Measurements from ENCODE around the gene SSMEM1. TPM values are rescaled to one million over a fixed set of nuclear protein-coding genes. Genes with fewer than 3 reads are reported as not detected.
A peak's percentile ranks its signal among the peaks of the same experiment; 100 is the strongest.
"Not testable (repeated sequence)": the region's sequence is repeated elsewhere in the genome, so short reads cannot be mapped to it uniquely, and the experiment has no call there.

Gene SSMEM1
- not detected in 2 replicates for total RNA-seq

- peak; percentile 18 for DNase-seq (ENCODE audit: low read depth)
Observed at GRCh38 chr7:130207642-130208041, at the start of gene SSMEM1. TSS of gene SSMEM1 (plus strand) at chr7:130207860. CDS start at chr7:130207911, 51 bp downstream.

- DNase-seq (ENCODE audit: low read depth), result no peak
Observed at GRCh38 chr7:130160023-130160422, 47.6 kb upstream of the SSMEM1 start.

DNA sequence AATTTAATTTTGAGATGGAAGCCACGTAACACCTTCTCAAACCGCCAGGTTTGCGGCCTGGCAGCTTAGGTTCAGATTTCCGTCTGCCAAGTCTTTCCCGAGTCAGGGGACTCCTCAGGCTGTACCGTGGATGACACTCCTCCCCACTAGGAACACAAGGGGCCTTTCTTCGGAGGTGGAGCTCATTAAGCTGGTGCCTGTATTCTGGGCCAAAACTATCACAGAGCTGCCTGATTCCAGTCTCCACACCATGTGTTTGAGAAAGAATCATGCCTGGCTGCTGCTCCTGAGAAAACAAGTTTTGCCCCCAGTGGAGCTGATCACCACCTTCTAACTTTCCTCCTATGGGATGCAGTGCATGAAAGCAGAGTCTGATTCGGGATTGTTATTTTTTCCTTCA is 47.2 kb upstream of the SSMEM1 start:
- no peak for DNase-seq (ENCODE audit: low read depth)

- DNase-seq (ENCODE audit: low read depth), result no peak
Observed at GRCh38 chr7:130162196-130162595, 45.5 kb upstream of the SSMEM1 start.

DNA sequence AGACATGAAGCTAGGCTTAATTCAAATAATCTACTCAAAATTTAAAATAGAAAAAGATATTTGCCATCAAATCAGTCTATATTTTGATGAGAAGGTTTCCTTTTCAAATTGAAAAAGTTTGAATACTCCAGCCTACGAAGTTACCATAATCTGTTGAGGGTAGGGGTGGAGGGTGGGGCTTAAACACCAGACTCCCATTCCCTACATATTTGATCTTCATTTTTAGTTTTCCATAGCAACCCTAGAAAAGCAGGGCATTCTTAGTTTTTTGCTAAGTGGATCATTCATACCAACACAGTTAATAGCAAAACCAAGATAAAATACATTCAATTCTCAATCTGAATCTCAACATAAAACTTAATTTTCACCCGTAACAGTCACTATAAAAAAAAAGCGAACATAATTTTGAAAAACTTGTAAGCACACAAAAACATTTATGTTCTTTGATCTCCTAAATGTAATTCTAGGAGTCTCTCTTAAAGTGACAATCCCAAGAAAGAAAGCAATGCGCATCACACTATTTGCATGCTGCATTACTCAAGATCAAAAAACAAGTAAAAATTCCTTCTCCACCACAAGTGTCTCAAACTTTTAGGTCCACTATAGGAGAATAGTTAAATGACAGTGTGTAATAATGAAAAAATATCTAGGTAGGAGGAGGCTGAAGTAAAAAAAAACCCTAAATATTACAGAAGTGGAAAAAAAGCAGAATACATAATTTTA is 33.3 kb upstream of the SSMEM1 start:
- no peak for DNase-seq (ENCODE audit: low read depth)

DNA sequence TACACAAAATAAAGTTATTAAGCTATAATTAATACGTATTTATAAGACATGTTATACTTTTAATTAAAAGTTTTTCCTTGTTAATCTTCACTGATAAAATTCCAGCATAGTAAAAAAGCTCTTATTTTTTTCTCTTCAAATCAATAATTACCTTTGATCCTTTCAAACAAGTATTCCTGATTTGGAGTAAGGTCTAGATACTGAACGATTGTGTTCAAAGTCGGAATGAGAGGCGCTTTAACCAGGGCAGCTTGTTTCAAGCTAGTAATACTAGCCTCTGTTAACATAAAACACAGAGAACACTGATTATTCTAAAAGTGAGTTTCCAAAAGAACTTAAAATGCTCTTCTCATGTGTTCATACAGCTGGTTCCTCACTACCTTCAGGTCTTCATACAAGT is 29.4 kb upstream of the SSMEM1 start:
- no peak for DNase-seq (ENCODE audit: low read depth)

DNA sequence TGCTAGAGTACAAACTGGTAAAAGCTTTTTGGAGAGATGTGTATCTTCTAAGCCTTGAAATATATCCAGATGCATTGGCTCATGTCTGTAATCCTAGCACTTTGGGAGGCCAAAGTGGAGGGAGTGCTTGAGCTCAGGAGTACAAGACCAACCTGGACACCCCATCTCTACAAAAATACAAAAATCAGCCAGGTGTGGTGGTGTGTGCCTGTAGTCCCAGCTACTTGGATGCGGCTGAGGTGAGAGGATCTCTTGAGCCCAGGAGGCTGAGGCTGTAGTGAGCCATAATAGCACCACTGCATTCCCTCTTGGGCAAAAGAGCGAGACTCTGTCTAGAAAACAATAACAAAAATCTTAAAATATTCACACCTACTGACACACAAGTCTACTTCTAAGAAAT is 28.0 kb upstream of the SSMEM1 start:
- no peak for DNase-seq (ENCODE audit: low read depth)

- DNase-seq (ENCODE audit: low read depth), result no peak
Observed at GRCh38 chr7:130180571-130181262, 26.9 kb upstream of the SSMEM1 start.

DNA sequence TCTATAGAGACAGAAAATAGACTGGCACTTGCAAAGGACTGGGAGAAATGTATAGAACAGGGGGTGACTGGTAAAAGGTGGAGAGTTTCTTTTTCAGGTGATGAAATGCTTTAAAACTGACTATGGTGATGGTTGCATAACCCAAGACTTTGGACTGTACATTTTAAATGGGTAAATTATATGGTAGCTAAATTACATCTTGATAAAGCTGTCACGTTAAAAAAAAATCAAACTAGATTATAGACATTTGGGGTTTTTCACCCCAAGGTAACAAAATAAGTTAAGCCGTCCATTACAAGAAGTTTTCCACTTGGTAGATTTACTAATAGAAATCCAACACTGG is 26.4 kb upstream of the SSMEM1 start:
- no peak for DNase-seq (ENCODE audit: low read depth)

- DNase-seq (ENCODE audit: low read depth), result no peak
Observed at GRCh38 chr7:130182990-130183389, 24.7 kb upstream of the SSMEM1 start.

- not testable (repeated sequence) for DNase-seq (ENCODE audit: low read depth)
Observed at GRCh38 chr7:130184349-130184748, 23.3 kb upstream of the SSMEM1 start.

DNA sequence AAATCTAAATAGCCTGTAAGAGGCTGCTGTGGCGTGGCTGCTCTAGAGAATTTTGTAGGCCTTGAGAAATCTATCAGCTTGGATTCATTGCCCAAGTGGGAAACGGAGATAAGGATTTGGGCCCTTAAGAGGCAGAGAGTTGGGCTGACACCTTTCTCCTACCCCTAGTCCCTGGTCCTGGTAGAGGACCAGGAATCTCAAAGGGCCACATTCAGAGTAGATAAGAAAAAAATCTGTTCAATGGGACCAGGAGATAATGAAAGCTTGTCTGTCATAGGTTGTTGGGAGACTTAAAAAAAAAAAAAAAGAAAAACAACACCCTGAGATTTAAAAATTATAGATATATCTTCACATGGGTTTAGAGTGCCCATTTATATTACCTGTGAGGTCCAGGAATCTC is 20.3 kb upstream of the SSMEM1 start:
- DNase-seq (ENCODE audit: low read depth), result no peak

DNA sequence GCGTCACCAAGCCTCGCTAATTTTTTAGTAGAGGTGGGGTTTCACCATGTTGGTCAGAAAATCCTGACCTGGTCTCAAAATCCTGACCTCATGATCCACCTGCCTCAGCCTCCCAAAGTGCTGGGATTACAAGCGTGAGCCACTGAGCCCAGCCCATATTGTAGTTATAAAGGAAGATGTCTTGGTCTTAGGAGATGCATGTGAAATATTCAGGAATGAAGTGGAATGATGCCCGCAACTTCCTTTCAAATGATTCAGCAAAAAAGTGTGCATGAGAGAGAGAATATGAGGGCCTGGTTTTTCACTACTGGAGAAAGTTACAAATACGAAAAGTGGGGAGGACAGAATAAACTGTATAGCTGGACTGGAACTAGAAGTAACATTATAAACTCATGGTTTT is 18.3 kb upstream of the SSMEM1 start:
- DNase-seq (ENCODE audit: low read depth), result no peak

GRCh38 chr7:130191791-130192190 is 15.9 kb upstream of the SSMEM1 start:
- DNase-seq (ENCODE audit: low read depth), result no peak

DNA sequence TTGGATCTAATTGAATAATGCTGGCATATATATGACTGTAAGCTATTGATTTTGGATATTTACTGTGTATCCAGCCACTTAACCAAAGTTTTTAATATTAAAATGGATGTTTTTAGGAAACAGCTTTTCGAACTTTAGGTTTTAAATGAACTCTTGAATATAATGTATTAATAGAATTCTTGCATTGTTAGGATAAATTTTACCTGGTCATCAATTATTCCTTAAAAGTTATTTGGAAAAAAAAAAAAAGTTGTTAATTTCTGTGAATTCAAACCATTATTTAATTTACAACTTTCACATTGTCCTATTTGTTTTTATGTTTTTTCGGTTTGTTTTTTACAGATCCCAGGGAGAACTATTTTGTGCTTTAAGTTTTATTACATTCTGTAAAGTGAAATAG is 12.3 kb upstream of the SSMEM1 start:
- no peak for DNase-seq (ENCODE audit: low read depth)

DNA sequence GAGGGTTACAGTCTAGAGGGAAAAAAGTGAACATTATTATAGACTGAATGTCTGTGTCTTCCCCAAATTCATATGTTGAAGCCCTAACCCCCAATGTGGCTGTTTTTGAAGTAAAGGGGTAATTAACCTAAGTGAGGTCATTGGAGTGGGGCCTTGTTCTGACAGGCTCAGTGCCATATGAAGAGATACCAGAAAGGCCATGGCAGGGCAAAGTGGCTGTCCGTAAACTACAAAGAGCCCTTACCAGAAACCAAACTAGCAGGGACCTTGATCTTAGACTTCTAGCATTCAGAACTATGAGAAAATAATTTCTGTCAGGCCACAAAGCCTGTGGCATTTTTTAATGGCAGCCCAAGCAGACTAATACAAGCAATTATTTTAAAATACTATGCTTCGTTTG is 11.2 kb upstream of the SSMEM1 start:
- DNase-seq (ENCODE audit: low read depth), result no peak

DNA sequence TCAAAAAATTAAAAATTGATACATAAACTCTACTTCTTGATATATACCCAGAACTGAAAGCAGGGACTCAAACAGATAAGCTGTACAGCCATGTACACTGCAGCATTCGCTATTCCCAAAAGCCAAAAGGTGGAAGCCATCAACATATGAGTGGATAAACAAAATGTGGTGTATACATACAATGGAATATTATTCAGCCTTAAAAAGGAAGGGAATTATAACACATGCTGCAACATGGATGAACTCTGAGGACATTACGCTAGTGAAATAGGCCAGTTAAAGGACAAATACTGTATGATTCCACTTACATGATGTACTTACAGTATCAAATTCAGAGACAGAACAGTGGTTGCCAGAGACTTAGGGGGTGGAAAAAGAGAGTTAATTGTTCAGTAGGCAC is 10.6 kb upstream of the SSMEM1 start:
- no peak for DNase-seq (ENCODE audit: low read depth)

- DNase-seq (ENCODE audit: low read depth), result no peak
Observed at GRCh38 chr7:130201796-130202195, 5.9 kb upstream of the SSMEM1 start.

DNA sequence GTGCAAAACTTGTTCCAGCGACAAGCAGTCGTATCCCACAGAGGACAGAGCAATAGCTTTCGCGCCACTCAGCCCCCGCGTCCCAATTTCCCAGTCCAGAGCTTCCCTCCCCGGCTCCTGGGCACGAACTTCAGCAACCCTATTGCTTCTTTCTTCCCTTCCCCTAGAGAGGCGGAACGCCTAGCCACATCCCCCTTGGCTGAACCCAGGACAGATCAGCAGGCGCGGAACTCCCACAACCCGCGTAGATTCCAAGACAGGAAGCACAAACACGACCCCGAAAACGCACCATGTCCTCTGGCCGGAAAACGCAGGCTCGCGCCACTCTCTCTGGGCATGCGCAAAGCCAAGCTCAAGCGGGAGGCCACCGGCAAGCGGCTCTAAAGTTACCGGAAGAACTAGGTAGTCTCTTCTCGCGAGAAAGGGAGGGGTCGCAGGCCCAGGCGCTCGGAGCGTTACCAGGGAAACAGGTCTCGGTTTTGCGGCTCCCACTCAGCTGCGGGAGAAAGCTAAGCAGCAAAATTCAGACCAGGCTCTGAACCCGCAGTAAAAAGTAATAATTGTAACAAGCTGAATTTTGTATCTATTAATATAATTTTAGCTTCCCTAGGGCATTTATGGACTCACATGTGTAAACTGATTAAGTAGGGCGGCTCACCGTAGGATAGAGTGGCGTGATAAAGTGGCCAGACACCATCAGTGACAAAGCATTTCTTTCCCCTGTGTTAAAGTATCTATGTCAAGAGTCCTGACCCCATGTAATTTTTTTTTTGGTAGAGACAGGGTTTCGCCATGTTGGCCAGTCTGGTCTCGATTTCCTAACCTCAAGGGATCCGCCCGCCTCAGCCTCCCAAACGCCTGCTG is 2.3 kb upstream of the SSMEM1 start, which contains the start of gene TMEM209:
Gene TMEM209, minus strand, starts transcription at position 323 of the 864 bp plus-strand sequence. Its CDS starts 31 bp downstream, at position 292.
- peak; percentile 94 for DNase-seq (ENCODE audit: low read depth)

DNA sequence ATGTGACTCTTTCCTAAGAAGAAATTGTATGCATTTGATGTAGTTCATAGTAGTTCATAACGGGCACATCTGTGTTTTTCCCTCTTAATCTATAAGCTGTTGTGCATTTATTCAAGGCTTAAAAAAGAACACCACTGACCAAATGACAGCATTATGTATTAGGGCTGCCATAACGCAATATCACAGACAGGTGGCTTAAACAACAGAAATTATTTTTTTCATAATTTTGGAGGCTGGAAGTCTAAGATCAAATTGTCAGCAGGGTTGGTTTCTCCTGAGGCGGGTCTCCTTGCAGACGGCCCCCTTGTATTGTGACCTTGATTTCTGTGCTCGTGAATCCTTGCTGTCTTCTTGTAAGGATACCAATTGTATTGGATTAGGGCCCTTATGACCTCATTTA is 627 bp upstream of the SSMEM1 start:
- no peak for DNase-seq (ENCODE audit: low read depth)

- DNase-seq (ENCODE audit: low read depth), result no peak
Observed at GRCh38 chr7:130208516-130208915, 856 bp downstream of the SSMEM1 start.

DNA sequence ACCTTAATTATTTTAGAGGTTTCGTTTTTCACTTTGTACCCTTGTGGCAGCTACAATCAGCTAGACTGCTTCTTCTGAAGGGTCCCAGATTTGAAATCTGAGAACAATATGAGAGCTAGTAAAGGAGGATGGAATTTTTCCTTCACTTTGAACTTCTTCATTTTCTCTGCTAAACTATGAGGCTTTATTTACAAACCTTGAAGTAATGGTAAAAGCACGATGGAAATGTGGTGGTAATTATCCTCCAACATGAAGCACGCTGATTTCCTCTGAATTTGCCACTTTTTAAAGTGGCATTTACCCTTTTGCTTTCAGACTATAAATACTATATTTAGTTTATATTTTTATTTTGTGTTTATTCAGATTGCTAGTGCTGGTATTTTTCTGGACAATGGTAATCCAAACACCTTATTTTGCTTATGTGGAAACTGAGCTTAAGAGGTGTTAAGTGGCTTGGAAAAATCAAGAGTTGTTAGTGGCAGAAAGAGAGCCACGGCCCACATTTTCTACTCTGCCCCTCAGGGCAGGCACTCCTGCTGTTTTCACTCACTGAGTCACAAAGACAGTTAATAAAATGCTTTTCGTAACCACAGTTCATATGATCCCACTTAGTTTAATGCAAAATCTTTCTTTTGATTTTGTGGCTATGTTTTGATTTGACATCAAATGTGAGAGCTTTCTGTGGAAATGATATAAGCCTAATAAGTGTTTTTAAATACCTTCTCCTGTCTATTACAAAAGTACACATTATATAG is 2.7 kb downstream of the SSMEM1 start:
- DNase-seq (ENCODE audit: low read depth), result peak; percentile 54

Data from renal cortical epithelial cell (primary cell).